HuH-7.5 (cell line): ENCODE measurements around the gene NFE2L3.

Experiments
- DNase-seq: peaks from one replicate; pipeline ENCODE4 v3.0.0; 2011; ENCODE audit warnings: low spot score

The NFE2L3 gene

DNA sequence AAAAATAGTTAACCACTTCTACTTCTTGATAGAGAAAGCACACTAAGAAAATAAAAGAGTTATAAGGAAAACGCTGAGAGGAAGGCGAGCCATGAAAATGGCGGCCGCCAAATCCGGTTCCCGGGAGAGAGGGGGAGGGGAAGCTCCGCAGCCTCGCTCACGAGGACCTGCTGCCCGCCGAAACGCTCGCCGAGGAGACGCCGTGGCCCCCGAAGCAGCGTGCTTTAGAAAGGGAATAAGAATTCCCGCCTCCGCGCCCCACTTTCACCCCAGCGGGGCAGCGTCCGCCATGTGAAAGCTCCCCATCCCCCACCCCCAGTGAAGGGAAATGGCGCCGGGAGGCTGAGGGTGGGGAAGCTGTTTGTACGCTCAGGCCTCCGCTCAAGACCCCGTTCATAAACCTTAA, 48.0 kb downstream of the NFE2L3 start:
- no peak for DNase-seq

DNA sequence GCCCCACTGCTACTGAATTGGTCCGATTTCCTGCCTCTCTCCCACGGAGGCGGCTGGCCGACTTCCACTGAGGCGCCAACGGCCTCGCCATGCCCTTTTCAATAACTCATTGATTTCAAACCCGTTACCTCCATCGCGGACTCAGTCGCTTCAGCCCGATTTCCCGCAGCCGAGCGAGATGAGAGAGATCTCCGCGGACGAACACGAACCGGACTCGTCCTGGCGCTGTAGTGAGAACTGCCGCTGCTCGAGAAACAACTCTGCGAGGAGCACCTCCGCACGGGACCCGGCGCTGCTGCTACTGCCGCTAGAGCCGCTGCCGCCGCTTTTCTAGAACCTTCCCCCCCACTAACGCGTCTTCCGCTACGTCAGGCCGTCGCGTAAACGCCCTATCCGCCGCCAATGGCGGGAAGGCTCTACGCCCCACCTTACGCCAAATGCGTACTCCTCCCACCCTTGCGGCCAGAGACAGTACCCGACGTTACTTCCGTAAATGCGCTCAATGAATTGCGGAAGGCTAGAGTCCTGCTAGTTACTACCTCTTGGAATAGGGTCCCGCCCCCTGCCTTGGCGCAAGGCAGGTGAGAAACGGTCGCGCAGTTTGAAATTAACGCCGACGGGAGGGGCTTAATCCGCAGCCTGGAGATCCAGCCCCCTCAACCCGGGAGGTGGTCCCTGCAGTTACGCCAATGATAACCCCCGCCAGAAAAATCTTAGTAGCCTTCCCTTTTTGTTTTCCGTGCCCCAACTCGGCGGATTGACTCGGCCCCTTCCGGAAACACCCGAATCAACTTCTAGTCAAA, 48.6 kb downstream of the NFE2L3 start, which contains the start of gene HNRNPA2B1:
TSS of gene HNRNPA2B1 (minus strand) at position 303 of the 803 bp plus-strand sequence. CDS start at position 134, 169 bp downstream.
- peak; percentile 74 for DNase-seq

DNA sequence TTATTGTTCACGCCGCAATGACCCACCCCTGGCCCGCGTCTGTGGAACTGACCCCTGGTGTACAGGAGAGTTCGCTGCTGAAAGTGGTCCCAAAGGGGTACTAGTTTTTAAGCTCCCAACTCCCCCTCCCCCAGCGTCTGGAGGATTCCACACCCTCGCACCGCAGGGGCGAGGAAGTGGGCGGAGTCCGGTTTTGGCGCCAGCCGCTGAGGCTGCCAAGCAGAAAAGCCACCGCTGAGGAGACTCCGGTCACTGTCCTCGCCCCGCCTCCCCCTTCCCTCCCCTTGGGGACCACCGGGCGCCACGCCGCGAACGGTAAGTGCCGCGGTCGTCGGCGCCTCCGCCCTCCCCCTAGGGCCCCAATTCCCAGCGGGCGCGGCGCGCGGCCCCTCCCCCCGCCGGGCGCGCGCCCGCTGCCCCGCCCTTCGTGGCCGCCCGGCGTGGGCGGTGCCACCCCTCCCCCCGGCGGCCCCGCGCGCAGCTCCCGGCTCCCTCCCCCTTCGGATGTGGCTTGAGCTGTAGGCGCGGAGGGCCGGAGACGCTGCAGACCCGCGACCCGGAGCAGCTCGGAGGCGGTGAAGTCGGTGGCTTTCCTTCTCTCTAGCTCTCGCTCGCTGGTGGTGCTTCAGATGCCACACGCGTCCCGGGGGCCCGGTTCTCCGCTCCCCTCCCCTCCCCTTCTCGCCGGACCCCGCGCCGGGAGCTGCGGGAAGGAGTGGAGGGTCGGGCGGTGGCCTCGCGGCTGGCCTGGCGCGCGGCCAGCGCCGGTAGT, 49.4 kb downstream of the NFE2L3 start, which contains the start of gene CBX3:
TSS of gene CBX3 (plus strand) at position 499 of the 772 bp plus-strand sequence. CDS start 1,254 bp downstream, outside the sequence.
- peak; percentile 77 for DNase-seq

- DNase-seq, result peak; percentile 45
These were observed 50.3 kb downstream of the NFE2L3 start for GRCh38 chr7:26202019-26202990.

DNA sequence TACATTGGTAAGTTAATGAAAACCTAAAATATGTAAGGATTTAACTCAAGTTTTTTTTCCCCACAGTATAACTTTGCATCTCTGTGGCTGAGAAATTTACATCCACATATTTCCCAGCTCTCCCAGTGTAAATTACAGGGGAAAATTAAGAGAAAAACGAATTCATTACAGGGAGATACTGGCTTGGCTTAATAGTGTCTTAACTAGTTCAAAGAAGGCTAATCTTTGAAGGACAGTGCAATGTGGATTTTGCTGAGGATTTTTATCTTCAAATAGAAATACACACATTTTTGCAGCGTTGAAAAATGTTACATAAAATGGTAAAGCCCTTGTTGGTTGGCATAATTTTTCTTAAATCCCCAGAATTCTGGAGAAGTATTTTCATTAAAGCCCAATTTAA, 51.0 kb downstream of the NFE2L3 start:
- DNase-seq, result no peak

DNA sequence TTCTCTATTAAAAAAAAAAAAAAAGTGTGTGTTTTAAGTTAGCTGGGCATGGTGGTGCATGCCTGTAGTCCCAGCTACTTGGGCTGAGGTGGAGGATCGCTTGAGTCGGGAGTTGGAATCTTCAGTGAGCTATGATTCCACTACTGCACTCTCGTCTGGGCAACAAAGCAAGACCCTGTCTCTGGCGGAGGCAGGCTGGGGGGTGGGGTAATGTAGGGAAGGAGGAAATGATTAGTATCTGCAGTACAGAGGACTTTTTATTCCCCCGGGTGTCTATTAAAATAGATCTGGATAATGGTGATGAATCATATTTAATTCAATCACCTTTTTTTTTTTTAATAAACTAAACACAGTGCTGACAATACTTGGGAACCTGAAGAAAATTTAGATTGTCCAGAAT, 56.0 kb downstream of the NFE2L3 start:
- DNase-seq, result no peak

DNA sequence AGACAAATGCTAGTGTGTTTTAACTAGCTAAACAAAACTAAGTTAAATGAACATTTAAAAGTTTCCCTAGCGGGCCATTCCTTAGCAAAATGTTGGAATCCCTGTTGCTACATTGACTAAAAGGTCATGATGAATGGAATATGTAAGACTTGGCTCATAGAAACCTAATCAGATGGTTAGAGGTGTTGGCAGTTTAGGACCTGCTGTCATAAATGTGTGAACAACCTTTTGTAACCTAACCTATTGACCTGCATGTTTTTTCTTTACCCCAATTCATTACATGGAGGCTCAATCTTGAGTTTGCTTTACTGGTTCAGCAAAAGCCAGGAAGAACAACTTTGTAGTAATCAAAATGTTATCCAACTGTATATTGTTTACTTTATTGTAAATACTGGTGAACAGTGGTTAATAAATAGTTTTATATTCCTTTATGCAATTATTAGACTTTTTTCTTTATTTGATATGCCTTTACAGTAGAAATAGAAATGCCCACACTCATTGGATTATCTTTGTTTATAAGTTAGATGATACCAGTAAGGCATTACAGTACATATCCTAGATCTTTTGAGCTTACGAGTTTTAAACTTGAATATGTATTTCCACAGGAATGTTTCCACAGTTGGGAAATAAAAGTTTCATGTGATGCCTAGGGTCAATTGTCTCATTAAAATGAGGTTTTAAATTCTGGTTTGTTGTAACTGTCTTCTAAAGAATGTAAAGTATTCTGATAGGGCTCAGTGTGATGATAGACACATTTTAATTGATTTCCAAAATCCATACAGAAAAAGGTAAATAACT, 61.1 kb downstream of the NFE2L3 start:
- DNase-seq, result no peak

DNA sequence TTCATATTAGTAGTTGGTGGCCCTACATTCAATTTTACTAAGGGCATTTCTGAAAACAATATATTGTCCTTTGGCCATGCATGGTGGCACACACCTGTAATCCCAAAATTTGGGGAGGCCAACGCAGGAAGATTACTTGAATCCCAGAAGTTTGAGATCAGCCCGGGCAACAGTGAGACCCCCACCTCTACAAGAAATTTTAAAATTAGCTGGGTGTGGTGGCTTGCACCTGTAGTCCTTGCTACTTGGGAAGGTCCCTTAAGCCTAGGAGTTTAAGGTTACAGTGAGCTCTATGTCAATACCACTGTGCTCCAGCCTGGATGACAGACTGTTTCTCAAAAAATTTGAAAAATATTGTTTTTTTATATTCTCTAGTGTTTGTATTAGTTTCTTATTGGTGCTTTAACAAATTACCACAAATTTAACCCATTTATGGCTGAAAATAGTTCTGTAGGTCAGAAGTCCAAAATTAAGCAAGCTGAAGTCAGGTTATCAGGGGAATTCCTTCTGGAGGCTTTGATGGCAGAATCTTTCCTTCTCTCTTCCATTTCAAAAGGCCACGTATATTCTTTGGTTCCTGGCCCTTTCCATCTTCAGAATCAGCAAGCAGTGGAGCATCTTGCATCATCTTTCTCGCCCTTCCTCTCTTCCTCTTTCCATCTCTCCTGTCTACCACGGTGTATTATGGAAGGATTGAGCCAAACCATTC, 62.0 kb downstream of the NFE2L3 start:
- no peak for DNase-seq

- no peak for DNase-seq
These were observed 64.1 kb downstream of the NFE2L3 start for GRCh38 chr7:26216049-26216448.

- no peak for DNase-seq
These were observed 72.4 kb downstream of the NFE2L3 start for GRCh38 chr7:26224359-26224758.

DNA sequence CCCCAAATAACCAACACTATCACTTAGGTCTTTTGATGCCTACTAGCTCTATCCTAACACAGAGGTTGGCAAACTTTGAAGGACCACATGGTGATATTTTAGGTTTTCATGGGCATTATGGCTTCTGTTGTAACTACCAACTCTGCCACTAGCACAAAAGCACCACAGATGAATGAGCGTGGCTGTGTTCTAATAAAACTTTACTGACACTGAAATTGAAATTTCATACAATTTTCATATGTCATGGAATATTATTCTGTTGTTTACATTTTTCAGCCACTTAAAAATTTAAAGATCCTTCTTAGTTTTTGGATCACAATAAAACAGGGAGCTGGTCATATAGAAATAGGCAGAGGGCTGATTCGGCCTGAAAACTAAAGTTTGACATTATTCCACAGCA, 76.0 kb downstream of the NFE2L3 start:
- DNase-seq, result no peak

- no peak for DNase-seq
These were observed 82.0 kb downstream of the NFE2L3 start for GRCh38 chr7:26233902-26234511.
